GM21529 (cell line): ENCODE results near the gene ITGA5.
A peak's percentile ranks its signal among the peaks of the same experiment; 100 is the strongest.

Experiments used
- ATAC-seq: cut with Tn5 transposase; IDR thresholded peaks from one replicate; pipeline ENCODE4 v1.9.1; 2021; ENCODE audit not compliant: unreplicated experiment

Gene ITGA5

GRCh38 chr12:54431911-54432814 is 13.1 kb upstream of the ITGA5 start:
- no peak for ATAC-seq

- no peak for ATAC-seq
These were observed 11.5 kb upstream of the ITGA5 start for GRCh38 chr12:54430471-54431069.

GRCh38 chr12:54429014-54429471 is 10.0 kb upstream of the ITGA5 start:
- no peak for ATAC-seq

- ATAC-seq, result no peak
These were observed 9.3 kb upstream of the ITGA5 start for GRCh38 chr12:54428050-54429013.

GRCh38 chr12:54427106-54427505 is 8.0 kb upstream of the ITGA5 start:
- ATAC-seq, result no peak

- ATAC-seq, result no peak
These were observed 7.6 kb upstream of the ITGA5 start for GRCh38 chr12:54426690-54427089.

GRCh38 chr12:54425702-54426101 is 6.6 kb upstream of the ITGA5 start:
- no peak for ATAC-seq

- no peak for ATAC-seq
These were observed 5.2 kb upstream of the ITGA5 start for GRCh38 chr12:54424224-54424623.

GRCh38 chr12:54423816-54424150 is 4.7 kb upstream of the ITGA5 start:
- no peak for ATAC-seq

- no peak for ATAC-seq
These were observed 2.8 kb upstream of the ITGA5 start for GRCh38 chr12:54421879-54422250.

GRCh38 chr12:54421175-54421878 is 2.3 kb upstream of the ITGA5 start:
- no peak for ATAC-seq

- ATAC-seq, result no peak
These were observed 1.7 kb upstream of the ITGA5 start for GRCh38 chr12:54420766-54421144.

- ATAC-seq, result no peak
These were observed 502 bp downstream of the ITGA5 start for GRCh38 chr12:54418441-54419087.

GRCh38 chr12:54417712-54418440 is 1.2 kb downstream of the ITGA5 start:
- no peak for ATAC-seq

- ATAC-seq, result no peak
These were observed 2.1 kb downstream of the ITGA5 start for GRCh38 chr12:54416687-54417603.

- ATAC-seq, result no peak
These were observed 3.7 kb downstream of the ITGA5 start for GRCh38 chr12:54415221-54415929.

GRCh38 chr12:54413284-54414190 is 5.5 kb downstream of the ITGA5 start:
- ATAC-seq, result peak; percentile 55
